ENCODE results near the gene CACNA1B.

The CACNA1B gene

DNA sequence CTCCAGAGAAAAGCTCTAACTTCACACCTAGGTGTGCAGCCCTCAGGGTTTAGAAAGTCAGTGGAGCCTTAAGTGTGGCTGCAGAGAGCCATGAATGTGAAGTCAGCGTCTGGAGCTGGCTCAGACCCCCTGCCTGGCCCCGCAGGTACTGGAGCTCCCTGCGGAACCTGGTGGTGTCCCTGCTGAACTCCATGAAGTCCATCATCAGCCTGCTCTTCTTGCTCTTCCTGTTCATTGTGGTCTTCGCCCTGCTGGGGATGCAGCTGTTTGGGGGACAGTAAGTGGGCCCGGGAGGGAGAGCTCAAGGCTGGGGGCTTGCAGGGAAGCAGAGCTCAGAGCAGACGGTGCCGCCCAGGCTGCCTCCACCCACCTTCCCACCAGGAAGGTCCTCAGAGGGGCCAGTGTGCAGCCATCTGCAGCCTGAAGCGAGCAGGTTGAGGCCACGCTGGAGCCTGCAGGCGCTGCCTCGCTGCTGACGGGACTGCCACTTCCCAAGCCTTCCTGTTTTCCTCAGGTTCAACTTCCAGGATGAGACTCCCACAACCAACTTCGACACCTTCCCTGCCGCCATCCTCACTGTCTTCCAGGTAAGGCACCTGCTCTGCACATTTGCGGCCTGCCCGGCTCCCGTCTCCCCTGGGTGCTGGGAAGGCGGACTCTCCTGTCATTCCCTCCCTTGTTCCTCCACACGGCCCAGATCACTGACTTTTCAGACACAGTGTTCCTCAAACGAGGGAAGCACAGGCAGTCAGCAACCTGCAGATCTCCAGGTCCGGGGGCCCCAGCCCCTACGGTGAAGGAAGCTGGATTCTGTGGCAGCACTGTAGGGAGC lies 108.9 kb downstream of the CACNA1B start:
- no peak for DNase-seq (ENCODE audit: low spot score)

DNA sequence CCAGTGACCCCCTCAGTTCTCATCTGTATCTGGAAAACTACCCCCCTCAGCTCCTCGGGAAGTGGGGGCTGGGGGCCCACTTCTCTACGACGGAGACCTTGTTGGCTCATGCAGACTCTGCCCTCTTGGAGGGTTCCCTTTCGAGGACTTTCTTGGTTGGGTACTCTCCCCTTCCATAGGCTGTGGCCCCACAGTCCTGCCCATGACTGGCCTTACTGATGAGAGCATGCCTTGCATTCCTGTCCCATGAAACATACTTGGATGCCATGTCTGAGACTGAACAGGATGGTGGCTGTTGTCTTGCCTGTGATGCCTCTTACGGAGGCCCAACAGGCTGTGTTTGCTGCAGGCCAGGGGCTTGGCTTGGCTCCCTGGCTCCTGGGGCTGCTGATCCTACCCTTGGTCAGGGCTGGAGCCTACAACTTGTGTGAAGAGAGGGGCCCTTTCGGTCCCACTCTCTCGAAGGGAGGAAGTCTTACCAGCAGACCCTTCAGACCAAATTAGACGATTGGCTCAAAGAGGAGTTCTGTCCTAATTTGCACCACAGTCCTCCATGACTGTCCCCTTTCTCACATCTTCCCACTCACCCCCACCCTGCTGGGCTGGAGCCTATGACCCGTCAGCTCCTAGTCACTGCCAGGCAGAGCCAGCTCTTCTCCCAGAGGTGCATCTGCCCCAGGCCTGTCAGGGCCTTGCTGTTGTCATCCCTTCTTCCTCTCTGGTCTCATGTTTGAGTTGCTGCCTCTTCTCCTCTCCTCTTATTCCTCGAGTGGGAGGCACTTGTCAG lies 109.9 kb downstream of the CACNA1B start:
- DNase-seq (ENCODE audit: low spot score): no peak

DNA sequence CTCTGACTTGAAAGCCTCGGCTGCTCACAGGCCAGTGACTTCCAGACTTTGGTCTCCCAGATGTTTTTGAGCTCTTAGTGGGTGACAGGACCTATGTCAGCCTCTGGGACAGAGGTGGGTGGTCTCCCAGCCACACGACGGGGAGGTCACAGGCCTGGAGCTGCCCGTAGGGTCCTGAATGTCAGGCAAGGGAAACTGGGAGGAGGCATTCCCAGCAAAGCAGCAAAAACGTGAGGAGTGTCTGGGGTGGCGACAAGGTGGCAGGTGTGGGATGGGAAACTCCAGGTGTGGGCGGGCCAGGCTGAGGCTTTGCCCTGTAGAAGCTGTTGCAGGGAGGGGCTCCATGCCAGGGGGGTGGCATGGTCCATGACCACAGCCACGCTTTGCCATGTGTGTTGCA lies 110.5 kb downstream of the CACNA1B start:
- no peak for DNase-seq (ENCODE audit: low spot score)

DNA sequence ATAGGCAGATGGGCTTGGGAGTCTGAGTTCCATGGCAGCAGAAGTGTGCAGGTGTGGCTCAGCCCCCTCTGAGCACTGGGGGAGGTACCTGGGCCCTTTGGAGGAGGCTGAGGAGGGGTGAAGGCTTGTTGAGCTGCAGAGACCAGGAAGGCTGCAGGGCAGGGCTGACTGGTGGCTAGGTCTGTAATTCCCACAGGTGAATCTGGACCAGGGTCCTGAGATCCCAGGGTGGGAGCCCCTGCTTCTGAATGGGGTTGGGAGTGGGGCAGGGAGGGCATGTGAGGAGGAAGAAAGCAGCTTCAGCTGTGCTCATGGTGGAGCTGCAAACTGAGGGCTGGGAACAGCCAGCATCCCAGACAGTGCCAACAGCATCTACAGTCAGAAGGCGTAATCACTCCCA lies 111.1 kb downstream of the CACNA1B start:
- DNase-seq (ENCODE audit: low spot score): no peak

DNA sequence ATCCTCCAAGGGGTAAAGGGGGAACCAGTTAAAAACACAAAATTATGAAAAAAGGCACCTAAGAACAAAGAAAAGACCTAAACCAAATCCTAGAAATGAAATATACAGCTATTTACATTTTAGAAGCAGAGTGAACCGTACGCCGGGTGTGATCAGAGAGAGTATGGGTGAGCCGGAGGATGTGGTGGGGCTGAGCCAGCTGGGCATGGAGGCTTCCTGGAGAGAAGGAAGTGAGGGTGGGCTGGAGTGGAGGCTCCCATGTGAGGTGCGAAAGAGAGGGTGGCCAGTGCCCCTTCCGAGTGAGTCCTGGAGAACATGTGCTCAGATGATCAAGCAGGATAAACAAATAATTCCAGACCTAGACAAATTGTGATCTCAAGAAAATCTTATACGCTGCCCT lies 111.6 kb downstream of the CACNA1B start:
- DNase-seq (ENCODE audit: low spot score): no peak

DNA sequence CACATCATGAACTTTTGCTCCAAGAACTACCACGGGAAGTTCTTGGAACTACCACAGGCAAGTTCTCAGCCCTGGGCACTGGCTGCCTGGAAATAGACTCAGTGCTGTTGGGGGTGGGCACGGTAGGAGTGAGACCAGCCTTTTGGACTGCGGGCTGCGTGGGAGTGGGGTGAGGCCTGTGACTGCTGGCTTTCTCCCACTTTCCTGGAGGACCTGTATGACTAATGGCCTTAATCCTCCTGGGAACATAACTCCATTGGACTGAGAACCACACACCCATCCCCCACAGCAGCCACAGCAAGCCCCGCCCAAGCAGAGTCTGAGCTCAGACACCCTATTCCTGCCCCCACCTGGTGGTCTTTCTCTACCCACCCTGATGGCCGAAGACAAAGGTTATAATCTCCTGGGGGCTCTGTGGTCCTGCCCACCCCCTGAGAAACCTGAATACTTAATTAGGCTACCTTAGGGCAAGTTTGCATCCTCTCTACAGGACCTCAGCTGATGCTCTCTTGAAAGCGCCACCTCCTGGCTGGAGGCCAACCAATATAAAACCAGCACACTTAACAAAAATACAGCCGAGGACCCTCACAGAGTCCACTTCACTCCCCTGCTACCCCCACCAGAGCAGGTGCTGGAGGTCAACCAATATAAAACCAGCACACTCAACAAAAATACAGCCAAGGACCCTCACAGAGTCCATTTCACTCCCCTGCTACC lies 112.6 kb downstream of the CACNA1B start:
- no peak for DNase-seq (ENCODE audit: low spot score)

DNA sequence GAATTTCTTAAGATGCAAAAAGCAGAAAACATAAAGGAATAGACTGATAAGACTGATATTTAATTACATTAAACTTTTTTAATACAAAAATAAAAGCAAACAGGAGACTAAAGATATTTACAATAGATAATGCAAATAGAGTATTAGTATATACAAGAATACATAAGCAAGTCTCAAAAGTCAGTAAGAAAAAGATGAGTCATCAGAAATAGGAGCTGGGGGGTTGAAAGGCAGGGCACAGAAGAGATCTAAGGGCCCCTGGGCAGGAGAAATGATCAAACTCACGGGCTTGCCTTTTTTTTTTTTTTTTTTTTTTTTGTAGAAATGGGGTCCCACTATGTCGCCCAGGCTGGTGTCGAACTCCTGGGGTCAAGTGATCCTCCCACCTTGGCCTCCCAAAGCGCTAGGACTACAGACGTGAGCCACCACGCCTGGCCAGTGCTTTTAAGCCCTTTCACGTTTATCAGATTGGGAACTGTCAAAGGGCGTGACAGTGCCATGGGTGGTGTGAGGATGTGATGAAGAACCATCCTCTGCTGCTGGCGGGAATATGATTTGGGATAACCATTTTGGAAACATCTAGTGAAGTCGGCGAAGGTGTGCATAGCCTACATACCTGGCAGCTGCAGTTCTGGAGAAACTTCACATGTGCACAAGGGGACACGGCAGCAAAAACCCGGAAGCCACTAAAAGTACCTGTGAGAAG lies 126.1 kb downstream of the CACNA1B start:
- DNase-seq (ENCODE audit: low spot score): no peak

DNA sequence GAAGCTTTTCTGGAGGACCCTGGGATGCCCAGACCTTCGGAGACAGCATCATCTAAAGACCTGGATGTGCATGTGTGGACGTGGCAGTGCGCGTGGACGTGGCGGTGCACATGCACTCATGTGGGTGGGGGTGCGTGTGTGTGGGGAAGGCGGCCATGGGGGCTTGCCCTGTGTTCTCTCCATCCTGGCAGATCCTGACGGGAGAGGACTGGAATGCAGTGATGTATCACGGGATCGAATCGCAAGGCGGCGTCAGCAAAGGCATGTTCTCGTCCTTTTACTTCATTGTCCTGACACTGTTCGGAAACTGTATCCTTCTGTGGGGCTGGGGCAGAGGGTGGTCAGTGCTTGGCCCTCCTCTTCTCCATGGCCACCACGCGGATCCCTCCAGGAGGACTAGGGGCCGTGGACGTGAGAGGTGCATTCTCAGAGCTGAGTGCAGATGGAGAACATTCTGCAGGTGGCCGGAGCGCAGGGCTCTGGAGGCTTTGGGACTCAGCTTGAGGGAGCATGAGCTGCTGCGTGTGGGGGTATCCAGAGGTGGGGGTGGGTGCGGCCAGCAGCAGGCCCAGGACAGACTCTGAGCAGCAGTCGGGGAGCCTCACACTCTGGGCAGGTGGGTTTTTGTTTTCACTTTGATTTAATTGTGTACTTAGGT lies 129.1 kb downstream of the CACNA1B start:
- DNase-seq (ENCODE audit: low spot score): no peak

DNA sequence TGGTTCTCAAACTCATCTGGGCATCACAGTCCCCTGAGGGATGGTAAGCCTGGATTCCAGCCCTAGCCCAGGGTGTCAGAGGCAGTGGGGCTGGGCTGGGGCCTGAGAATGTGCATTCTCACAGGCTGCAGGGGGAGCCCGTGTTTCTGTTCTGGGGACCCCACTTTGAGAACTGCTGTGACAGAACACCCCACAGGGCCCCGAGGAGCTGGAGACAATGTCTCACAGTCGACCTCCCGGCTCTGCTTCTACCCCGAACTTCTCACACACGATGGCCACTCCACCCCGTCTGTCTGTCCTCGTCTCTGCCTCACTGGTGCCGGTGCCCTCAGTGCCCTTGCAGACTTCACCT lies 130.0 kb downstream of the CACNA1B start:
- DNase-seq (ENCODE audit: low spot score): no peak

DNA sequence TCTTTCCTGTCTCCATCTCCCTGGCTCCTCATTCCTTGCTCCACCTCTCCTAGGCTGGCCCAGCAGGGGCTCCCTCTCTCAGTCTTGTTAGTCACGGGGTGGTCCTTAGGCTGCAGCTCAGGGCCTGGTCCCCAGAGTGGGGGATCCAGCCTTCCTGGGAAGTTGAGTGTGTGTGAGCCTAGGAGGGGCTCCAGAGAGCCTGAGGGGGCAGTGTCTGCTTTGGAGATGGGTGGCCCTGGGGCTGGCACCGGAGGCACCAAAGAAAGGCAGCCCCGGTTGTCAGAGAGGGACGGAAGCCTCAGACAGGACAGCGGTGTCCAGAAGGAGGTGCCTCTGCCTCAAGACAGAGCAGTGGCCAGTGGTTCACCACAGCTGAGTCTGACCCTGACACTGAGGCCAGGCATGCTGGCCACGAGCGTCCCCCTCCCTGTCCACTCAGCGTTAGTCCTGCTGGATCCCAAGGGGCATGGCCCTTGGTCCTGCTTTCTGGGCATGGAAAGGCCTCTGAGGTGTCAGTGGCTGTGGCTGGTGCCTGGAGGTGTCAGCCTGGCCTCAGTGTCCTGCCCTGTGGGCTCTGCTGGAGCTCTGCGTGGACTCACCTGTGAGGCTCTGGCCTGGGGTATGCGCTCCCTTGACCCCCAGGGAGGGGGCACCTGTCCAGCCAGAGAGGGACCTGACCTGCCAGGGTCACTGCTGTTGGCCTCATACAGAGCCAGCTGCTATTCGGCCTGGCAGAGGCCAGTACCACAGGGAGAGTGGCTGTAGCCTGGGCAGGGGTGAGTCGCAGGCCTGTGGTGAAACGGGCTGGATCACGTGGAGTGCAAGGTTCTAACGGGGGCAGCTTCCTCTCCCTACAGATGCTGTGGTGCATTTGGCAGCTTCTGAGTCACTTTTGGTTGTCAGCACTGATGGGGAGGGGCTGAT lies 130.6 kb downstream of the CACNA1B start:
- DNase-seq (ENCODE audit: low spot score): no peak

DNA sequence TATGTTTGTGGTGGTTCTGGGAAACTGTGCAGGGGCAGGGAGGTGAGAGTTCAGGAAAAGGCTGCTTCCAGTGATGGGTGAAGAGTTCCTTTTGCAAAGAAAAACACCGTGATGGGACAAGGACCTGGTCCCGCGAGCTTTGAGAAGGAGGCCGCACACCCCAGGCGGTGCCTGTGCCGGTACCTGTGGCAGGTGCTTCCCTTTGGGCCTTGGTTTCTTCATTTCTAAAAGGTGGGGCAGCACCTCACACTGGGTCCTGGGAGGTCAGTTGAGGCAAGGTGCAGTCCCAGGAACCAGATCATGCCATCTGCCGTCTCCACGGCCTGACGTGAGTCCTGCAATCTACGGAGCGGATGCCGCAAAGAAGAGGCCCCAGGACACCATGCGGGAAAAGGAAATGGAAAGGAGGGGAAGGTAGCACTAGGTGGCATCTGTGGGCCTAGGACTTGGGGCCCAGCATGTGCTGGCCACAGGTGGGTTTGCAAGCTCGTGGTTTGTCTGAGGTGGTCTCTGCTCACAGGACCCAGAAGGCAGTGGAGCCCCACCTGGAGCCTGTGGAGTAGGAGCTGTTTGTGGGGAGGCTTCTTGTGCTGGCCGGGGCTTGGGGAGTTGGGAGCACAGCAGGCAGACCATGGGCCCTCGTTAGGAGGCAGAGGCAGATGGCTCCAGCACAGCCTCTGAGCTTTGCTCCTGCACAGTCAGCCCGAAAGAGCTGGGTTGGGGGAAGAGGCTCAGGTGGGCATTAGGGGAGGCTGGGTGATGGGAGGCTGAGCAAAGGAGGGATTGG lies 131.6 kb downstream of the CACNA1B start:
- no peak for DNase-seq (ENCODE audit: low spot score)

DNA sequence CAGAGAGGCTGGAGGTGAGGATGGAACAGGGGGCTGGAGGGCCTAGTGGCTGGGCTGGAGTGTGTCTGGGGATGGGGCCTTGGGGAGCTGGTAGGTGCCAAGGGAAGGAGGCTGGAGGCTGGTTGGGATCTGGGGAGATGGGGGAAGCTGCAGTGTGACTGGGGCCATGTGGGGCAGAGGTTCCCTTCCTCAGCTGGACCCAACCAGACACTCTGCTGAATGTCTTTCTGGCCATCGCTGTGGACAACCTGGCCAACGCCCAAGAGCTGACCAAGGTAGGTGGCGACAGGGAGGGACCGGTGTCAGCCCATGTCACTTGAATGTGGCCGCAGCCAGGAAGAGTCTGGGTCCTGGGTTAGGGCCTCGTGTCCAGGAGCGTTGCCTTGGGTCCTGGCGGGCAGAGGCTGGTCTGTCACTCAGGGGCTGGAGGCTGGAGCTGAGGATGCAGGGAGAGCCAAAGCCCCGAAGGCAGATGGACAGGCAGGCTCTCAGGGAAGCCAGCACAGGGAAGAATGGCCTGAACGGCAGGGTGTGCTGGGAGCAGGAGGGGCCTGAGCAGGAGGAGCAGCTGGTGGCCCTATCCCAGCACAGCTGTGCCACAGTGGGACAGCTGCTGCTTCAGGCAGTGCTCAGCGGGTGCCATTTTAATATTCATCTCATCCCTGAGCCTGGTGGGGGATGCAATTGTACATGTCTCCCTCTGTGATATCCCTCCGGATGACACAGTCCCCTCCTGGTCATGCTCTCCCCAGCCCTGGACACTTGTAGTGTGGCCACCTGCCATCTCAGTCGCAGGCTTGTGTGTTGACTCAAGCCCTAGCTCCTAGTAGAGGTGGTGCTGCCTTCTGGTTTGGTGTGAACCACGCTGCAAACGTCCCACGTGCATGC lies 132.5 kb downstream of the CACNA1B start:
- DNase-seq (ENCODE audit: low spot score): no peak

DNA sequence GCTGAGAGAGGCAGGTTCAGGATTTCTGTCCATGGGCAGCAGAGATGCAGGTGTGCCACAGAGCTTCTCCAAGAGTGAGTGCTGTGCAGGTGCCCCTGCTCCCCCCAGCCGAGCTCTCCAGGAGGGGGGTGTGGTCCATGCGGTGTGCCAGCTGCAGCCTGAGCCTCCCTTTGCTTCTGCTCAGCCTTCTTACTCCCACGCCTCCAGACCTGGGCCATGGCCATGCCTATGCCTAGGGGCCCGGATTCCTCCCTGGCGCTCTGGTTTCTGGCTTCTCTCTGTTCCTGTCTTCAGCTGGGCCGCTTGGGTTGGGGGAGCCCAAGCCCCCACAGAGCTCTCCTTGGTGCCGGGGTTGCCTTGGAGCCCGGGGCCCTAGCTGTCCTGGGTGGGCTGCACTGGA lies 133.3 kb downstream of the CACNA1B start:
- DNase-seq (ENCODE audit: low spot score): no peak

DNA sequence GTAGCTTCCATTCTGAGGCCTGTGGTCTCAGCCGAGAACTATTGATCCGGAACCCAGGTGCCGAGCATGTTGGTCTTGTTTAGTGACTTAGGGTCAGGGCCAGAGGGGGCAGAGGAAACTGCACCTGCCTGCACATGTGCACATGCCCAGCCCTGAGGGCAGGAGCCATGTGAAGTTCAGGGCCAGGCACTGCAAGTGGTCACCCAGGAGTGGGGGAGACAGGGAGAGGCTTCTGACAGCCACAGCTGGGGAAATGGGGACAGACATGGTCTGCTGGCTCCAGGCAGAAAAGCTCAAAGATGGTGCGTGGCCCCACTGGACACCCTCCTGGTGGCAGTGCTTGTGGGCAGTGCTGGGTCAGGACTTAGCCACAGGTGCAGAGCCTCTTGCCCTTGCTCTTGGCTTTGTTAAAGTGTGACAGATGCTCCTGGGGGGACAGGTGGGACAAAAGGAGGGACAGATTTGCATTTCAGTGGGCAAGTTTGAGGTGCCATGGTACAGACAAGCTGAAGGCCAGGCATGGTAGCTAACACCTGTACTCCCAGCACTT lies 134.4 kb downstream of the CACNA1B start:
- DNase-seq (ENCODE audit: low spot score): no peak

DNA sequence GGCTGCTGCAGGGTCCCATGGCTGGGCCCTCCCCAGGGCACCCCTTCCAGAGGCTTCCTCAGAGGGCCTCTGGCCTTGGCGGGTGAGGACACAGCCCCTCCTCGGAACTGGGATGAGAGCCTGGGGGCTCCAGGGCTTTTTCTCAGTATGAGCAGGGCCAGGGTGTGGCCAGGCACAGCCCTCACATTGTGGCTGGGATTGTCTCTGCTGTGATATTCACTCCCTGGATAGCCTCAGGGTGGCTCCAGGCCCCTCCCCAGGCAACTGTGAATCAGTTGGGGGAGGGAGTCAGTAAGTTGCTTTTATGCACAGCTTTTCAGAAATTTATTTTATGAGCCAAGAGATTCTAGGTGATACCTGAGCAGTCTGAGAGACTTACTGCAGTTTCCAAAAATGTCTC lies 135.7 kb downstream of the CACNA1B start:
- DNase-seq (ENCODE audit: low spot score): no peak

DNA sequence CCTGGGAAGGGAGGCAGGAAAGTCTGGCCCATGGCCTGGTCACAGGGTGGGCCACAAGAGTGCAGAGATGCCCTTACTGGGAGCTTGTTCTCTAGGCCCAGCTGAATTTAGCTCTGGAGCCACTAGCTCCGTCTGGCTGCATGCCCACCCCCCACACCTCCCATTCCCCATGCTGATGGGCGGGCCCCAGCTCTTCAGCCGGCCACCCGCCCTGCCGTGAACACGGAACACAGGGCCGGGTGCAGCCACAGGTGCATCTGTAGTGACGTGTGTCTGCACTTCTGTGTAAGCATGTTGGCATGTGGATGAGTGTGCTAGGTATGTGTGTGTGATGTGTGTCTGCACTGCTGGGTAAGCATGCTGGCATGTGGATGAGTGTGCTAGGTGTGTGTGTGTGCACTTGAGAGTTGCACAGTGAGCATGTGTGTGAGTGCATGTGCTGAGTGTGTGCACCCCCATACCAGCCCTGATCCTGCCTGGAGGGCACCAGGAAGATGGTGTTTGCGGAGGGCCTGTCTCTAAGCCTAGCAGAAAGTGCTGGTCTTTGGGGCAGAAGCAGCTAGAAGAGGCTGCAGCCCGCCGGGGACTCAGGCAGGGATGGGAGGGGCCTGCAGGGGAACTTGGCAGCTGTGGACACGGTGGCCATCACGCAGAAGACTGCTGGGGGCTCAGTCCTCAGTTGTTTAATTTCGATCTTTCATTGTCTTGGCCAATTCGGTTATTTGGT lies 136.4 kb downstream of the CACNA1B start:
- DNase-seq (ENCODE audit: low spot score): no peak

DNA sequence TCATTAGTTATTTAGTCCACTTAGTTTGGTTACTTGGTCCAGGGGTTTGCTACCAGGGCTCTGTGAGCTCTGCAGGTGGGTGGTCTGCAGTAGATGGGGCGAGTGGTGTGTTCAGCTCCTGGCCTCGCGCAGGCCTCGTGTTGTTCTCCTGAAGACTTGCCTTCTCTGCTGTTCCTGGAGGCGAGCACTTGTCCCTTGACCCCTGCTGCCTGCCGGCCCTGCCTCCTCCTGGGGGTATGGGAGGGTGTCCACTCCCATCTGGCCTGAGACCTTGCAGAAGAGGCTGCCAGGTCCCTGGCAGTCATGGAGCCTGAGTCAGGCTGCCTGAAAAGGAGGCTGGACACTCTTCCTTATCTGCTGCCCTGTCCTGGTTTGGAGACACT lies 137.0 kb downstream of the CACNA1B start:
- DNase-seq (ENCODE audit: low spot score): no peak
